Karpas-422 (cell line): ENCODE results near the gene AFAP1. TPM values are rescaled to one million over a fixed set of nuclear protein-coding genes. Genes with fewer than 3 reads are reported as not detected.

ENCODE experiments used
- DNase-seq: peaks from one replicate; pipeline ENCODE4 v3.0.0-alpha.2; 2015
- H2AFZ ChIP-seq: fragments of 200-600 bp; sonication (generic); 2 replicates; pipeline ENCODE4 v1.6.1; 2014; ENCODE audit warnings: antibody characterized with exemption, low read length, mixed read lengths
- H3K27ac ChIP-seq: fragments of 200-600 bp; sonication (generic); 2 replicates; pipeline ENCODE4 v1.5.1; 2014; ENCODE audit warnings: mild to moderate bottlenecking, low read length, moderate library complexity
- H3K27me3 ChIP-seq: fragments of 200-600 bp; sonication (generic); 2 replicates; pipeline ENCODE4 v1.6.1; 2014; ENCODE audit warnings: low read length, mixed read lengths
- H3K36me3 ChIP-seq: fragments of 200-600 bp; sonication (generic); 2 replicates; pipeline ENCODE4 v1.6.1; 2014; ENCODE audit warnings: low read length, mixed read lengths; ENCODE audit not compliant: insufficient read depth
- H3K4me1 ChIP-seq: fragments of 200-600 bp; sonication (generic); 2 replicates; pipeline ENCODE4 v1.6.1; 2014; ENCODE audit warnings: mild to moderate bottlenecking, low read length, mixed read lengths
- H3K4me2 ChIP-seq: fragments of 200-600 bp; sonication (generic); 2 replicates; pipeline ENCODE4 v1.6.1; 2014; ENCODE audit warnings: low read length, low read depth, mild to moderate bottlenecking; ENCODE audit not compliant: poor library complexity, severe bottlenecking
- H3K4me3 ChIP-seq: fragments of 200-600 bp; sonication (generic); 2 replicates; pipeline ENCODE4 v1.5.1; 2014; ENCODE audit warnings: mild to moderate bottlenecking, antibody characterized with exemption, low read length, mixed read lengths
- H3K79me2 ChIP-seq: fragments of 200-600 bp; sonication (generic); 2 replicates; pipeline ENCODE4 v1.6.1; 2014; ENCODE audit warnings: mild to moderate bottlenecking, low read length, mixed read lengths
- H3K9ac ChIP-seq: fragments of 200-600 bp; sonication (generic); 2 replicates; pipeline ENCODE4 v1.6.0; 2014; ENCODE audit warnings: low read length
- H3K9me2 ChIP-seq: fragments of 200-600 bp; sonication (generic), shearing (Covaris generic); replicated peaks from 2 replicates; pipeline ENCODE4 v1.6.0; 2014; ENCODE audit warnings: mild to moderate bottlenecking, low read length, moderate library complexity; ENCODE audit not compliant: insufficient read depth
- H3K9me3 ChIP-seq: fragments of 300-700, 200-600 bp; sonication (generic); 2 replicates; pipeline ENCODE4 v1.6.1; 2014; ENCODE audit warnings: low read length, mixed read lengths
- H4K20me1 ChIP-seq: fragments of 200-600 bp; sonication (generic); 2 replicates; pipeline ENCODE4 v1.6.1; 2014; ENCODE audit warnings: mild to moderate bottlenecking, antibody characterized with exemption, low read length, low read depth; ENCODE audit not compliant: insufficient read depth
- total RNA-seq: library from RNA; depleted of rRNA; stranded (reverse); fragments of >200 nt; shearing (Covaris generic); gene quantifications from 2 replicates; pipeline ENCODE4 v1.2.3, GENCODE V29; 2014; ENCODE audit warnings: low replicate concordance

Gene AFAP1
- total RNA-seq, 1 experiment from 2014 or later = not detected

GRCh38 chr4:7812231-7812857 is 127.3 kb downstream of the AFAP1 start:
- no peak overlapping the region for H3K4me2 ChIP-seq
- no peak overlapping the region for H3K4me3 ChIP-seq
- H3K27me3 ChIP-seq = no peaks in the 10 kb centered on the region
- H3K9me3 ChIP-seq = no peaks in the 10 kb centered on the region
- no peak for DNase-seq
- H3K36me3 ChIP-seq = no peaks in the 10 kb centered on the region
- no peaks in the 10 kb centered on the region for H3K9me2 ChIP-seq
- H2AFZ ChIP-seq = no peak overlapping the region
- H3K79me2 ChIP-seq = no peaks in the 10 kb centered on the region
- H3K27ac ChIP-seq = no peak overlapping the region
- no peaks in the 10 kb centered on the region for H4K20me1 ChIP-seq
- no peaks in the 10 kb centered on the region for H3K4me1 ChIP-seq
- H3K9ac ChIP-seq = no peak overlapping the region

- no peak for DNase-seq
- H3K4me2 ChIP-seq = no peak overlapping the region
- H3K4me3 ChIP-seq = no peak overlapping the region
- no peaks in the 10 kb centered on the region for H4K20me1 ChIP-seq
- no peaks in the 10 kb centered on the region for H3K9me2 ChIP-seq
- no peaks in the 10 kb centered on the region for H3K79me2 ChIP-seq
- H3K27ac ChIP-seq = no peak overlapping the region
- no peak overlapping the region for H2AFZ ChIP-seq
- no peaks in the 10 kb centered on the region for H3K4me1 ChIP-seq
- no peaks in the 10 kb centered on the region for H3K27me3 ChIP-seq
- H3K9ac ChIP-seq = no peak overlapping the region
- no peaks in the 10 kb centered on the region for H3K36me3 ChIP-seq
- no peaks in the 10 kb centered on the region for H3K9me3 ChIP-seq
Observed at GRCh38 chr4:7811536-7812191, 128.0 kb downstream of the AFAP1 start.

GRCh38 chr4:7810783-7811535 is 128.7 kb downstream of the AFAP1 start:
- H2AFZ ChIP-seq = no peak overlapping the region
- H3K4me3 ChIP-seq = no peak overlapping the region
- no peak overlapping the region for H3K4me2 ChIP-seq
- no peaks in the 10 kb centered on the region for H3K9me3 ChIP-seq
- H3K79me2 ChIP-seq = no peaks in the 10 kb centered on the region
- H3K9ac ChIP-seq = no peak overlapping the region
- H4K20me1 ChIP-seq = no peaks in the 10 kb centered on the region
- H3K9me2 ChIP-seq = no peaks in the 10 kb centered on the region
- no peak for DNase-seq
- no peak overlapping the region for H3K27ac ChIP-seq
- H3K27me3 ChIP-seq = no peaks in the 10 kb centered on the region
- H3K36me3 ChIP-seq = no peaks in the 10 kb centered on the region
- no peaks in the 10 kb centered on the region for H3K4me1 ChIP-seq

- H3K9me2 ChIP-seq = no peaks in the 10 kb centered on the region
- no peaks in the 10 kb centered on the region for H4K20me1 ChIP-seq
- no peak overlapping the region for H2AFZ ChIP-seq
- no peak overlapping the region for H3K4me3 ChIP-seq
- no peaks in the 10 kb centered on the region for H3K9me3 ChIP-seq
- no peaks in the 10 kb centered on the region for H3K27me3 ChIP-seq
- H3K36me3 ChIP-seq = no peaks in the 10 kb centered on the region
- H3K79me2 ChIP-seq = no peaks in the 10 kb centered on the region
- no peak overlapping the region for H3K4me2 ChIP-seq
- H3K4me1 ChIP-seq = no peaks in the 10 kb centered on the region
- no peak for DNase-seq
- H3K9ac ChIP-seq = no peak overlapping the region
- H3K27ac ChIP-seq = no peak overlapping the region
Observed at GRCh38 chr4:7808752-7809151, 130.9 kb downstream of the AFAP1 start.

GRCh38 chr4:7808181-7808580 is 131.5 kb downstream of the AFAP1 start:
- Histone ChIP-seq H3K9me3 (no peaks in the 10 kb centered on the region), H3K79me2 (no peaks in the 10 kb centered on the region), H3K9ac (no peak overlapping the region), H2AFZ (no peak overlapping the region), H3K27ac (no peak overlapping the region), H3K27me3 (no peaks in the 10 kb centered on the region), H4K20me1 (no peaks in the 10 kb centered on the region), H3K9me2 (no peaks in the 10 kb centered on the region), H3K36me3 (no peaks in the 10 kb centered on the region), H3K4me3 (no peak overlapping the region), H3K4me2 (no peak overlapping the region), H3K4me1 (no peaks in the 10 kb centered on the region)
- no peak for DNase-seq

GRCh38 chr4:7807351-7807921 is 132.2 kb downstream of the AFAP1 start:
- Histone ChIP-seq H2AFZ (no peak overlapping the region), H3K79me2 (no peaks in the 10 kb centered on the region), H3K4me1 (no peaks in the 10 kb centered on the region), H3K9me2 (no peaks in the 10 kb centered on the region), H3K27ac (no peak overlapping the region), H3K4me3 (no peak overlapping the region), H4K20me1 (no peaks in the 10 kb centered on the region), H3K9me3 (no peaks in the 10 kb centered on the region), H3K27me3 (no peaks in the 10 kb centered on the region), H3K36me3 (no peaks in the 10 kb centered on the region), H3K9ac (no peak overlapping the region), H3K4me2 (no peak overlapping the region)
- no peak for DNase-seq

- no peaks in the 10 kb centered on the region for H3K4me1 ChIP-seq
- H3K4me2 ChIP-seq = no peak overlapping the region
- no peak overlapping the region for H3K4me3 ChIP-seq
- H3K9me2 ChIP-seq = no peaks in the 10 kb centered on the region
- H3K9me3 ChIP-seq = no peaks in the 10 kb centered on the region
- DNase-seq = no peak
- H3K9ac ChIP-seq = no peak overlapping the region
- H3K79me2 ChIP-seq = no peaks in the 10 kb centered on the region
- no peaks in the 10 kb centered on the region for H3K36me3 ChIP-seq
- H3K27ac ChIP-seq = no peak overlapping the region
- H2AFZ ChIP-seq = no peak overlapping the region
- no peaks in the 10 kb centered on the region for H3K27me3 ChIP-seq
- no peaks in the 10 kb centered on the region for H4K20me1 ChIP-seq
Observed at GRCh38 chr4:7806338-7807090, 133.1 kb downstream of the AFAP1 start.
